HG03521 (cell line): ENCODE results near the gene KRT6A.

Source experiments
- ATAC-seq: cut with Tn5 transposase; IDR thresholded peaks from one replicate; pipeline ENCODE4 v1.9.1; 2021; ENCODE audit warnings: mild to moderate bottlenecking, moderate library complexity; ENCODE audit not compliant: unreplicated experiment

The KRT6A gene

DNA sequence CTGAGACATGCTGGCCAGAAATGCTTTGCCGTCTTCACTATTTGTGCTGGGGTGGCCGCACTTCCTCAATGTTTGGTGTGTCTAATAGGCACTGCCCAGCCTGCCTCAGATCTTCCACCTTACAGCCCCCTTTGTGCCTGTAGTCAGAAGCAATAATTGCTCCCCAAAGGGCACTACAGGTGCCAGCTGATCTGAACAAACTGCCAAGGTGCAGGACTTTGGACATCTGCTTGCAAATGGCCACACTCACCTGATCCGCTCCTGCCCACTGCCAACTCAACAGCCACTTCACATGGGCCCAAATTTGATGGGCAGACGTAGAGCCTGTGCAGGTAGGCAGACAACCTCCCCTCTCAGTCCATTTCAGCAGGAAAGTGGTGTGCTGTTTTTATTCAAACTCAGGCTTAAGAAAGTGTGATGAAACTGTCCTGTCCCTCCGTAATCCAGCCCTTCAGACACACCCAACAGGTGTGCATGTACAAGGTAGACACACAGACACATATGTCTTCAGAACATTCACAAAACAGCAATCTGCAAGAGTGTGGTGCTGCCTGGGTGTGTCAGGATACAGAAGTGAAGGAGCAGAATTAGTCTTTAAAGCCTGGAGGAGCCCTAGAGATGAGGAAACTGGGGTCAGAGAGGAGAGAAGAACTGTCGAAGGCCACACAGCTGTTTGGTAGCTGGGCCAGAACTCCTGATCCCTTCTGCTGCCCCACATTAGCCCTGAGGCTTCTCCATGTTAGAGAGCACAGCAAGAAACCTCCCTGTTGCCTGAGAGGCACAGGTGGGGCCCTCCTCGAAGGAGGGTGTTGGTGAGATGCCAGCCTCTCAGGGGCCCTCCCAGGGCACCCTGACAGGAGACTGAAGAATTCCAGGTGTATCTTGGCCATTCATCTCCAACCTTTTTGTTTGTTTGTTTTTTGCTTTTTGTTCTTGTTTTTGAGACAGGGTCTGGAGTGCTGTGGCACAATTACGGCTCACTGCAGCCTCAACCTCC is 54.5 kb downstream of the KRT6A start:
- no peak for ATAC-seq

DNA sequence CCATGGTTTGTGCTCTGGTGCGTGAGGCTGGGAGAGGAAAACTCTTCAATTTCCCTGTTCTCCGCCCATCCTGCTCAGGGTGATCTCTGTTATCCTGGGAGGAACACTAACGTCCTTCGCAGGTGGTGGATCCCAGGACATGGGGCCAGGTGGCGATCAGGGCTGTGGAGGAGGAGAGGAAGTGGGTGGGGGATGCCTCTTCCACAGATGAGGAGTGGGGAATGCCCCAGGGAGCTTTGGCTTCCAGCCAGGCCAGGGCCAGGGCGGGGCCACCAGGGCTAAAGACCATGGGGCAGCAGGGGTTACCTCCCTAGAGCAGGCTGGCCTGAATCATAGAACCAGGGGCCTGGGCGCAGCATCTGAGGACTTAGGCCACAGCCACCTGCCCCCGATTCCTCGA is 55.5 kb downstream of the KRT6A start:
- no peak for ATAC-seq
